ENCODE results near the gene ARHGEF39.
"Not testable (repeated sequence)": the region's sequence is repeated elsewhere in the genome, so short reads cannot be mapped to it uniquely, and the experiment has no call there.

DNA sequence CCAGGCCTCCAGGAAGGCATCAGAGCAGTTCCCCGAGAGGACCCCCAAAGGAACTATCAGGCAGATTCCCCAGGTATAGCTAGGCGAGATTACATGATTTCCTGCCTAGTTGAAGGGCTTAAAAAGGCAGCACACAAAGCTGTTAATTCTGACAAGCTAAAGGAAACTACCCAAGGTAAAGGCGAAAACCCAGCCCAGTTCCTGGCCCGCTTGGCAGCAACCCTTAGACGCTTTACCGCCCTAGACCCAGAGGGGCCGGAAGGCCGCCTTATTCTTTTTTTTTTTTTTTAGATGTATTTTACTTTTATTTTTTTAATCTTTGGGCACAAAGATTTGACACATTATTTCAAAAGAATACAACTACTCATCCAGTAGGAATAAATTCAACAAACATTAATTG is 26.2 kb downstream of the ARHGEF39 start:
- TF ChIP-seq, protein P1, sequence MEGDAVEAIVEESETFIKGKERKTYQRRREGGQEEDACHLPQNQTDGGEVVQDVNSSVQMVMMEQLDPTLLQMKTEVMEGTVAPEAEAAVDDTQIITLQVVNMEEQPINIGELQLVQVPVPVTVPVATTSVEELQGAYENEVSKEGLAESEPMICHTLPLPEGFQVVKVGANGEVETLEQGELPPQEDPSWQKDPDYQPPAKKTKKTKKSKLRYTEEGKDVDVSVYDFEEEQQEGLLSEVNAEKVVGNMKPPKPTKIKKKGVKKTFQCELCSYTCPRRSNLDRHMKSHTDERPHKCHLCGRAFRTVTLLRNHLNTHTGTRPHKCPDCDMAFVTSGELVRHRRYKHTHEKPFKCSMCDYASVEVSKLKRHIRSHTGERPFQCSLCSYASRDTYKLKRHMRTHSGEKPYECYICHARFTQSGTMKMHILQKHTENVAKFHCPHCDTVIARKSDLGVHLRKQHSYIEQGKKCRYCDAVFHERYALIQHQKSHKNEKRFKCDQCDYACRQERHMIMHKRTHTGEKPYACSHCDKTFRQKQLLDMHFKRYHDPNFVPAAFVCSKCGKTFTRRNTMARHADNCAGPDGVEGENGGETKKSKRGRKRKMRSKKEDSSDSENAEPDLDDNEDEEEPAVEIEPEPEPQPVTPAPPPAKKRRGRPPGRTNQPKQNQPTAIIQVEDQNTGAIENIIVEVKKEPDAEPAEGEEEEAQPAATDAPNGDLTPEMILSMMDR (IDR thresholded peaks at IDR 0.05) = not testable (repeated sequence)
- TF ChIP-seq POLR2A (IDR thresholded peaks at IDR 0.05) = not testable (repeated sequence)
